ENCODE measurements around the gene OTULIN.

OTULIN gene

DNA sequence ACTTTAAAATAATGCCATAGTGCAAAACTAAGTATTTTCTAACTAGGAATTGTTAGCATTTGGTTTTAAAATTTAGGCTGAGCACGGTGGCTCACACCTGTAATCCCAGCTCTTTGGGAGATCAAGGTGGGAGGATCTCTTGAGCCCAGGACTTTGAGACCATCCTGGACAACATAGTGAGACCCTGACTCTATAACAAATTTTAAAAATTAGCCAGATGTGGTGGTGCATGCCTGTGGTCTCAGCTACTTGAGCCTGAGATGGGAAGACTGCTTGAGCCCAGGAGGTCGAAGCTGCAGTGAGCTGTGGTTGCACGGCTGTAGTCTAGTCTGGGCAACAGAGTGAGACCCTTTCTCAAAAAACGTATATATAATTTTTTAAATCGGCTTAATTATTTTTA, 4.9 kb downstream of the OTULIN start:
- DNase-seq = no peak

DNA sequence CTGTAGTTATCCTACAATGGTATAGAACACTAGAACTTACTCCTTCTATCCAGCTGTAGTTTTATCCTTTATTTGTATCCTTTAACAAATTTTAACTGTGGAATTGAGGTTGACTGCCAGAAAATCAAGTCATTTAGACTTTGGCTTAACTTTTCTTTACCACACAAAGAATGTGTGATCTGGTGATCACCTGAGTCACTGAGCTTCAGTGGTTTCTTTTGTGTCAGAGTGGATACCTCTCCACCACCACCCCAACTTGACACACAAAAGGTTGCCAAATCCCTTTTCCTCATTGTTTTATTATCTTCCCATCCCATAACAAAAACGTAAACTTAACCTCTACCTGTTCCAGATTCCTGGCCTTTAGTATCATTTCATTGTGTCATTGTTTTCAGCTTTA, 5.5 kb downstream of the OTULIN start:
- no peak for DNase-seq

DNA sequence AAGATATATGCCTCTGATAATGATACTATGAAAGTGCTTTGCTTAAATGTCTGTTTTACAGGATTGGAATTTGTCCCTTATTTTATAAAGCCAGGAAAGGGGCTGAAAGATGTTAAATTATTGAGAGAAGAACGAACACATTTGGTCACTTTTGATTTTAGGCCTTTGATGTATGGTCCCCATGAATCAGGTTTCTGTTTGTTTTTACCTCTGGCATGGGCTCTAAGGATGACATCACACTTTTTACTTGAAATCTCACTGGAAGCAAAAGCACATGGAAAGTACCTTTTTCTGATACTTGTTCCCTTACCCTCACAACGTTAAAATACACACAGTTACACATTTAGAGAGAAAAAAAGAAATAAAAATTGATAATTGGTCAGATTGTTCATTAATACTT, 6.9 kb downstream of the OTULIN start:
- DNase-seq = no peak

DNA sequence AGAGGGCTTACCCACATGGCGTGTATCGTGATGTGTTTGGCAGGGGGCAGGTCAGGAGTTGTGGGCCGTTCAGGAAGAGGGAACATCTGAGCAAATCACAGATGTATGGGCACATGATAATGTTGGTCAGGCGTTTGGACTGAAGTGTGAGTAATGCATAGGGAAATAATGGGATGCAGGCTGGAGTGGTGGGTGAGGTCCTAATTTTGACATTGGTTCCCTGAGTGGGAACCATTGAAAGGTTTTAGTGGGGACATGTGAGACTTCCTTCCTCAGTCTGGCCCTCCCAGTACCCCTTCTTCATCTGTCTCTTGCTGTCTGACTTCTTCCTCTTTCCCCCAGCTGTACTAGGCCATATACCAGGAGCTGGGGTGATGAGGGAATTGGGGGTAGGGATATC, 7.6 kb downstream of the OTULIN start:
- DNase-seq = no peak

DNA sequence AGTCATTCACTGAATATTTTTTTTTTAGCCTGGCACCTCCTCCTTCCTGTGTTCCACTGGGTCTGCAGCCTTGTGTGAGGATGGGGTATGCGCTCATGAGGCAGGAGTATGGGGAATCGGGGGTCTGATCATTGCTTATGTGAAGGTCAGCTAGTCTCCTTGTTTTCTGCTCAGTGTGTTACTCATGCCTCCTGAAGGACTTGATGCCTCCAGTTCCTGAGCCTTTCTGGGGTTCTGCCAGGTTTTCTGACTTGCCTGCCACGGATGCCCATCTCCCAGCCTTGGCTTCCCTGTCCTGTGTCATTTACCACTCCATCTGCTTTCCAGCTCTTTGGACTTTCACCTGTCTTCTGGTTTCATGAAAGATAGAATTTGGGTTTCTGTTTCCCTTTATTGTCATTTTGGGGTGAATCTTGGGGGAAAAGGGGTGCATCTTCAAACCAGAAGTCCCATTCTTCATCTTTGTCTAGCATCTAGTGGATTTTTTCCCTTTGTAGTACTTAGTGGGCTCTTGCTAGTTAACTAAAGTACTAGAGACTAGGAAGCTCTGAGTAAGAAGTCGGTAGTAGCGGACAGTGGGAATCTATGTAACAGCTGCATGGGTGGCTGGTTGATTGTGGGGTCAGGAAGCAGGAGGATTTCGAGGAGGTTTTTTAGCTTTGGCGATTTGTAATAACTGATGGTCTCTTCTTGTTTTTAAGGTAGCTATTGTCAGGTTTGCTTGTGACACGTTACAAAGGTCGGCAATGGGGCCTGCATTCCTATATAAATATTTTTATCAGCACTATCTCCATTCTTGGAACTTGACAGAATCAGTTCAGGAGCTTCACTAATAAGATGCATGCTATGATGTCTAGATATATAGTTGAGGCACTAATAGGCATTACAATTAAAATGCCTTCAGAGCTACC, 8.2 kb downstream of the OTULIN start:
- DNase-seq = no peak

DNA sequence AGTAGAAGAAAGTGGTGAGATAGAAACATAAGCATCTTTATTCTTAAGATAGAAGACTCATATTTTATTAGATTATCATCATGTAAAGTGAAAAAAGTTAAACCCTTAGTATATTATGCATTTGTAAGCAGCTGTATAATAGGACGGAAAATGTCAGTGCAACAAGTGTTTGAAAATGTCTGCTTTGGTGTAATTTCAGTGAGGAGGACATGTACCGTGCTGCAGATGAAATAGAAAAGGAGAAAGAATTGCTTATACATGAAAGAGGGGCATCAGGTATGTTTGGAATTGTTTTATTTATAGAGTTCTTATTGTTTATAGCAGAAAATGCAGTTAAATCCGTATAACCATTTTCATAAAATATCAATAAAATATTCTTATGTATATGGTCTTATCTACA, 8.9 kb downstream of the OTULIN start:
- no peak for DNase-seq

DNA sequence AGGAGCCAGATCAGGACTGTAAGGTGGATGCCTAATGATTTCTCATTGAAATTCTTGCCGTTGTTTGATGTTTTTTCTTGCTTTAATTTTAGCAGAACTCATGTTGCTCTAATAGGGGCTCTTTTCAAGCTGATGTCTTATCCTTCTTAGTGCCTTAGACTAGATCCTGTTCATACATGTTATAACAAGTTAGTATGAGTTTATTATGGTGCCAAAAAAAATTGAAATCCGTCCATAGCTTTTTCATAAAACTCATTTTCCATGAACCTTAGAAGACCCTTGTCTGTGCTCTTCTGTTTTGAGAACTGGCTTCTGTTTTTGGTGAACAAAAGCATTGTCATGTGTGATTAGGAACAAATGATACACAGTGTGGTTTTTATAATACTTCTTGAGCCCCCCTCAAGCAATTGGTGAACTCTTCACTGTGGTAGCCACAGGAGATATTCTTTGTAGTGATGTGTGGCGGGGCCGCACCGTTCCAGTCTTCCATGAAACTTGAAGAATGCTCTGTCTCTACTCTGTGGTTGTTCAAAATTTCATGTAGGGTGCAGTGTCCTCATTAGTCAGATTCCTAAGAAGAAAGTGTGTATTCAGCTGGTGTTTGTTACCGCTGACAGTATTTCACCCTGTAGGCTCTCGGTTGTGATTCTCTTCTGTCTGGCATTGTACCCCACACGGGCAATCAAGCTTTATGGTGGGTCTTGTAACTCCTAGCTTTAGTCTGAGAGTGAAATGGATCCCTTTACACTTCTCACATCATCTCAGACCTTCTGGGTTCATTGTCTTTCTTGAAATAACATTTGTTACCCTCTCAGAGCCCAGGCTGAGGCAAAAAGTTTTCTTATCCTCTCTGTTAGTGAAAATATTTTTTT, 10.7 kb downstream of the OTULIN start:
- DNase-seq = no peak

DNA sequence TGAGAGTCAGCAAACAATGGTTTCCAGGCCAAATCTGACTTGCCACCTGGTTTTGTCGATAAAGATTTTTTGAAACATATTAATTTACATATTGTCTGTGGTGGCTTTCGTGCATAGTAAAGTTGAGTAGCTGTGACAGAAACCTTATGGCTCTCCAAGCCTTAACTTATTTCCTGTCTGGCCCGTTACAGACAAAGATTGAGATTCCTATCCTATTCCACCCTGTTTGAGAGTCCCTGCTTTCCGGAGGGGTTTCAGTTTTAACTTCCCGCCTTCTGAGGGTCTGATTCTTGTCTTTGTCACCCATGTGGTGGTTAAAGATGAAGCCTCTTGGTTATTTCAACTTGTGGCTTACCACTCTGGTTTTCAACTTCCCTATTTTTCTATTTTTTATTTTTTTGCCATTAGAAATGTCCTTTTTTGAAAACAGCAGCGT, 11.4 kb downstream of the OTULIN start:
- no peak for DNase-seq

DNA sequence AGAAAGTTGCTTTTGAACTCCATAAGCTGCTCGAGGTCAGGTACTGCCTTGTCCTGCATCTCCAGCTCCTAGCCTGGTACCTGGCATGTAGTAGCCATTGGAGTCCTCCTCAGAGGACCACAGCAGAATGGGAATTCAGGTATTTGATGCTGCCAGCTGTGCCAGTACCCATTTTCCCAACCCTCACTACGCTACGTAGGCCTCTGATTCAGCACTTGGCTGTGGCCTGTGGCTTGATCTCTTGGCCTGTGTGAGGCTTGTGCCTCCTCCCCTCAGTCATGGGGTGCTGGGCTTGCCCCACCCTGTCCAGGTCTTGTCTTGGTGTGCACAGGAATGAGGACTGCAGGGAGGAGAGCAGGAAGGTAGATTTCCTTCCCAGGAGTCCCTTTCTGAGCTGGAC, 11.8 kb downstream of the OTULIN start:
- DNase-seq = no peak

DNA sequence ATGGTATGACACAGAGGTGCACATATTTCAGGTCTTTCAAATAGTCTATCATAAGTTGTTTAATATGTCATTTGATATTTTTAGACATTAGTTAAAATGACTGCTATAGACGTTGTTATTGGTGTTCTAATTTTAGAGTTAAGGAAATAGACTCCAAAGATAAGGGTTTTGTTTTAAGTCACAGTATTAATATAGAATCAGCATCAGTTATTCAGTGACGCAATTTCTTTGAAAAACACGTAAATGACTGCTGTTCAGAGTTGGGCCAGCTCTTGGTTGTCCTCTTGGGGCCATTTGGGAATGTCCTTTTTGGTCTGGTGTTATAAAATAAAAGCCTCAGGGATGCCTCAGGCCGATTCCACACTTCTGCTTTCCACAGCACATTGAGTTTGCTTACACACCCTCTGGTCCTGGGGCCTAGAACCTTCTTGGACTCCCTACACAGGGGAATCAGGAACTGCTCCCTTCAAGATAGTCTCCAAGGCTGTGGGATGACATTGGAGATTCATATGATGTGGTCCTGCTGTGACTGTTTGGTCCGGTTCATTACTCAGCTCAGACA, 14.3 kb downstream of the OTULIN start:
- no peak for DNase-seq

DNA sequence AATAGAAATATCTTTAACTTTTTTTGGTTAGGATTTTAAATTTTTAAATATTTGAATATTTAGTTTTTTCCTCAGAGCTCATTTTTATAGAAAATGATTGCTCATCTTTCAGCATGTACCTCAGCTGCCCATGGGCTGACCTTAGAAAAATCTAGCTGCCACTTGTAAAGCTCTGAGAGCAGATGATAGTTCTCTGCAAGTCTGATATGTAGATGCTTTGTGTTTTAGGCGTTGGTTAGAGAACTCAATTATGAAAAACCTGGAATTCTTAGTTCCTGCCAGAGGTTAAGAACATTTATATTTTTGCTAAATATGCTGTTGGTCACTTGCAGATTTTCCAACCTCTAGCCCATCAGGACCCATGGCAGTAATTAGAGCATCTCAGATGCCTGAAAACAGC, 15.1 kb downstream of the OTULIN start:
- DNase-seq = no peak

DNA sequence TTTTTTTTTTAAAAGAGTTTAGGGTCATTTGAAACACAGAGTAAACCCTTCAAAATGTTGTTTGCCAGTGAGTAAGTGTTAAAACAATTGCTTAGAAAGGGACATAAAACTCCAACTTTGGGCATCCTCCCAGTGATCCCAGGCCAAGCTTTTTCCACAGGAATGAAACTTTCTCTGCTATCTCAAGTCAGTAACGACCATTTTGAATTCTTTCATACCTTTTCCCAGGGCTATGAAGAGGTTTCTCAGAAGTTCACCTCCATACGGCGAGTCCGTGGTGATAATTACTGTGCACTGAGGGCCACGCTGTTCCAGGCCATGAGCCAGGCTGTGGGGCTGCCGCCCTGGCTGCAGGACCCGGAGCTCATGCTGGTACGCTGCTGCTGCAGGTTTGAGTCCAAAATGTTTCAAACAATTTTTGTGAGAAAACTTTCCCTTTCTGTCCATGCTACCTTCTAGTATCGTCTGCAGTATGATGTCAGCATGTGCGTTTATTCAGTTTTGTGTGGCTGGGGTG, 16.8 kb downstream of the OTULIN start:
- DNase-seq = no peak

DNA sequence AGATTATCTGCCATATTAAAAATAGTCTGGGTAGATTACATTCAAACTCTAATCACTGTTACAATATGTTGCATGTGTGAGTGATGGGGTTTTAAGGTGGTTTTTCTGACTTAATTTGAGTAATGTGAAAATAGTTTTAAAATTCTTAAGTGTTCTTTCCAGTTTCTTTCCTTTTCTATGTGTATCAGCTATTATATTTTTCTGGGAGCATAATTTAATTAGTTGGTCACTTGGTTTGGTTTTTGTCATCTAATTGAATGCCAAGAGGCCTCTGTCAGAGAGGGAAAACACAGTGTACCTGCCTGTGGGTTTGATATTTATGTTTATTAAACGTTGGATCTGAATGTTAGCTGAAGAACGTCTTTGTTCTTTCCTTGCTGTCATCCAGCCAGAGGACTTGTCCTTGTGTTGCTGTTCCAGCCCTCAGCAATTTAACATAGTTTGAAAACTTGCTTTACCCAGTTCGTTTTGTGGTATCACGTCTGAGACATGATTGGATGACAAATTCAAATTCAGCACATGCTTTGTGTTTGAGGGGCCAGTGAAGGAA, 19.5 kb downstream of the OTULIN start:
- DNase-seq = no peak

DNA sequence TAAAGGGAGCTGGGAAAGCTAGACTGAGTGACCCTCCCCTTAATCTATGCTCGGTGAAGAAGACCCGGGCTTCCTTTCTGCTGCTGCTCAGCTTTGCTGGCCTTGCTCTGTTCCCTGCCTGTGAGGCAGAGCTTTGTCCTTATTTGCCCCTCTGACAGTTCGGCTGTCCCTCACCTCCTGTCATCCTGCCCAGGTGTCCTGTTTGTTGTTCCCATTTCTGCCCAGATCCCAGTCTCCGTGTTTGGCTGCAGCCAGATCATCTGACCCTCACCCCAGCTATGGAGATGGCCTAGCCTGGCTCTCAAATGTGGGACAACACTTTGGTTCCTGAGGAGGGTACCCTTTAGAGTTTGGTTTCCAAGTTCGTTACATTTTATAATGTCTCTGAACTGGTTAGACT, 20.2 kb downstream of the OTULIN start:
- DNase-seq = no peak

DNA sequence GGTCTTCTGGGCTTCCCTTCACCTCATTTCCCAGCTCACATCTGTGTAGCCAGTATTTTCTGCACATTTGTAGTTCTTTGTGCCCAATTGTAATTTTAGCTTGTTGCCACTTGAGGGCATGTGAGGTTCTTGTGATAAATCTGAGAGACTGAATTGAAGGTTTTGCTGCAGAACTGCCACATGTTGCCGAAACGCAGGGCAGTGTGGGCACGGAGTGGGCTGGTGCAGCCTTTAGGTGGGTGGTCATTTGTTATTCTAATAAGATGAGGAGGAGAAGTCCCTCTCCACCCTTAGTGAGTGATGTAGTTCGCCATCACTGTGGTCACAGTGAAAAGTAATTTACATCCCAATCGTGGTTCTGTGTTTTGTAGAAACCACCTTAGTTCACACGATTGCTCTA, 21.2 kb downstream of the OTULIN start:
- DNase-seq = peak; percentile 17

DNA sequence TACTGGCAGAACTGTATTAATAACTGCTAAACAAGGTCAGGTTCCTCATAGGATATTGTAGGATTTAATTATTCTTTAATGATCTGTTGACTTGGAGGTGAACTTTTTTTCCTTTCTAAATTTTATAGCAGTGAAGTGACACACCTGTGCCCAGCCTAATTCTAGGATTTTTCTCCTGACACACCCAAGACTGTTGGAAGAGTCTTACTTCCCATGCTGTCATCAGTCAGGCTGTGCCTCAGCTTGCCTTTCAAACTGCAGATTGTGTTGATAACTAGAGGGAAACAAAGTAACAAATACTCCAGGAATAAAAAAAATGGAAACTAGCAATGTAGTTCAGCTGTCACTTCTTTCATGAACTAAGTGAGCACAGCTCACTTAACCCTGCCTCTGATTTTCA, 22.0 kb downstream of the OTULIN start:
- DNase-seq = no peak

DNA sequence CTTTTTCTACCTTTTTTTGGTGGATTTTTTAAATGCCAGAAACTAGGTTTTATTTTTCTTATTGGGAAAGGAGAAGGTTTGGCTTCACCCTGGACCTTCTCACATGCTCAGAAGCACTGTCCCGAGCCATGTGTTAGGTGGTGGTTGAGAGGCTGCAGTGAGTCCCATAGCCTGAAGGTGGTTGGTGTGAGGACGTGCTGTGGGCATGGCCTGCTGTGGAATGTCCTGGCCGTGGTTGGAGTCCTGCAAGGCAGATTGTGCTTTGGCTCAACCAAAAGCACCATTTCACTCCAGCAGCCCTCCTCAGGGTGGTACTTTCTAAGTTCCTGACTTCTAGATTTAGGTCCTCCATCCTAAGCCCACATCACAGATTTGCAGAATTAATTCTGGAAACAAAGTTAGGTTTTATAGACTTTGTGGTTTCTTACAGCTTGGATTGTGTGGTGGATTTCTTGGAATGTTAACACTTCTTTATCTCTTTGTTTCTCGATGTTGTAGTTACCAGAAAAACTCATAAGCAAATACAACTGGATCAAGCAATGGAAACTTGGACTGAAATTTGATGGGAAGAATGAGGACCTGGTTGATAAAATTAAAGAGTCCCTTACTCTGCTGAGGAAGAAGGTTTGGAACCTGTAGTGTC, 22.6 kb downstream of the OTULIN start:
- no peak for DNase-seq

DNA sequence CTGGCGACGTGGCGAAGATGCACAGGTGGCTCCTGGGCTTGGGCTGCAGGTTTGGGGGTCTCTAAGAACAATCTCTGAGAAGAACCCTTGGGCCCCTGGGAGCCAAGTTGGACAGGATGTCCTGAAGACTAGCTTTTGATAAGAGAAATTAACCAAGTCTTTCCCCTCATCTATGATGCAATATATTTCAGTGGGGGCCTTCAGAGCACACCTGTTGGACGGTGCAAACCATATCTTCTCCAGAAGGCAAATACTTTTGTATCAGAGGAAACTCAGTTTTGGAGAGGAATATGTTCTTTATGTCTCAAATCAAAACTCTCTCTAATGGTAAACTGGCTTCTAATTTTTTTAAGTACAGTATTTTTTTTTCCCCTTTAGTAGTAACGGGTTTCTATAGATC, 28.6 kb downstream of the OTULIN start:
- DNase-seq = no peak

DNA sequence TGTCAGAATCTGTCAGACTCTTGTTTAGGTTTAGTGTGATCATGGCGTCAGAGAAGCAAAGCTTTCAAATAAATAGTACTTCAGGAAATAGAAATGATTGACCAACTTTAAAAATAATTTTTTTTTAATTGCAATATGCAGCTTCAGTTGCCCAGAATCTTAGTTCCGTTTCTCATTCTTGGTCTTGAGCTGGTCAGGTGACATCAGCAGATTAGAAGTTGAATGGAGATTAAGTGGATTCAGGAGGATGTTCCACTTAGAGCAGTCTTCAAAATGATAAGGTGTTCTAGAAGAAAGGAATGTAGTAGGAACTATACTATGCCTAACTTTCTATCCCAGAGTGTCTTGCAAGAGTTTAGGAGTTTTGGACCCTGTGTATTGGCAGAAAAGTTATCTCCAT, 30.6 kb downstream of the OTULIN start:
- no peak for DNase-seq

DNA sequence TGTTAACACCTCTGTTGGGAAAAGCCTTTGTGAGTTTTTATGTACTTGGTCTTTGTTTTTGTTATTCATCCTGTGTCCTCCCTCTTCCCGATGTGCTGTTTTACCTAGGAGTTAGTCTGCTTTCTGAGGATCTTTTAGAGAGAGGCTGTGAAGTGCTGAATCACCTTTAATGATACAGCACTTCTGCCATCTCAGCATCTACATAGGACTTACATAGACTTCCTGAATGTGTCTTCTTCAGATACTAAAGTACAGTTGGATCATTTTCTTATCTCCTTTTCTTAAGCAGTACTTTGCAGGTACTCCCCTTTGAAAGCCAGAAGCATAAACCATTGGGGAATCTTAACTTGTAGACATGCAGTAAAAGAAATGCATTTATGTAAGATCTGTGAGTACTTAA, 31.5 kb downstream of the OTULIN start:
- no peak for DNase-seq

DNA sequence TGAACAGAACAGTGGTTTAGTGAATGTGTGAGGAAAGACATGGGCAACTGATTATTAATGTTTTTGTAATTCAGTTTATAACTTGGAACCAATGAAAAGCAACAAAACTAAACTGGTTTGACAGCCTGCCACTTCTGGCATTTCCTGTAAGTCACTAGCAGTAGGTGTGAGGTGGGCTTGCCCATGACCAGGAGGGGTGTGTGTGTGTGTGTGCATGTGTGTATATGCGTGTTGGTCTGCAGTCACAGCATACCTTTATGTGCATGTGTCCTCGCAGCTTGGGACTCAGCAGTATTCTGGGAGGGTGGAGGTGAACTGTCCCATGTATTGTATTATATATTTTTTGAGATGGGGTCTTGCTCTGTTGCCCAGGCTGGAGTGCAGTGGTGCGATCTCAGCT, 32.3 kb downstream of the OTULIN start:
- DNase-seq = no peak

DNA sequence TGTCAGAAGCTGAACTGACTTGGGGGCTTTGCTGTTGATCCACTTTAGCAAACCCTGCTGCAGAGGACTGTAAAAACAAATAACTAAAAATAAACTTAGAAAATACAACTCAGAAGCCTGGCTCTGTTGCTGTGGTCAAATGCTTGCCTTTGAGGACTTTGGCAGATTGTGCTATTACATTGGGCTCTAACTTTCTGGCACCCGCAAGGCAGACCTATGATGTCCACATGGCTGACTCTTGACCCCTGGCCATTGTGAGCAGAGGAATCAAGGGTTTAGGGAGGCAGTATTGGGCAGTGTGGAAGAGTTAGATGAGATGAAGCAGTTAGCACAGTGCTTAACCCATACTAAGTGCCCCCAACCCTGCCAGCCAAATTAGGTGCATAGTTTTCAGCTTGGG, 34.0 kb downstream of the OTULIN start:
- DNase-seq = no peak

DNA sequence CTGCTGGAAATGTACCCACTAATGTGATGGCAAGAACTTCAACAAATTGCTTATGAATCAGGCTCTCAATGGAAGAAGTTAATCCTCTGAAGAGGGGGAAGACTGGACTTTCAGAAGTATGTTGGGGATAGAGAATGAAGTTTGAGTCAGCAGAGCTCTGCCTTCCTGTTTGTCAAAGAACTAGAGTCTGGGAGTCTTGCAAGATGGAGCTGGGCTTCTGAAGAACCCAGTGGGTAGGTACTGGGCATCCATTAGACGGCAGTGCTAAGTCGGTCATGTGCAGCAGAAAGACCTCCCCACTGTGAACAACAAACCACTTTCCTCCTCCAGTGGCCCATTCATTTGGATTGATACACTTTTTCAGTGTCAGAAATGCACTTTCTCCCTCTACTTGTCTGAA, 34.6 kb downstream of the OTULIN start:
- DNase-seq = no peak

Measured in NCI-H2029 (cell line).